HepG2 (cell line): ENCODE results near the gene SYT8. TPM values are rescaled to one million over a fixed set of nuclear protein-coding genes. Genes with fewer than 3 reads are reported as not detected.

Experiments used
- ATAC-seq: fragments of 200-7000 bp; cut with Tn5 transposase; 3 replicates; pipeline ENCODE4 v1.9.1; 2020; ENCODE audit warnings: mild to moderate bottlenecking, moderate library complexity
- BruUV-seq: library from RNA; stranded (reverse); fragments of 400-500 nt; replicated peaks from 2 replicates; lab custom pipeline; 2021; lab: Mats Ljungman, UMichigan
- CTCF ChIA-PET: fragments of 300-600 bp; formaldehyde crosslinking; extraction: SDS; loops from one replicate; lab custom pipeline; 2021; ENCODE audit warnings: low total read pairs, inconsistent platforms, low intra/inter-chr PET ratio; lab: Yijun Ruan, JAX
- POLR2A ChIA-PET: fragments of 350-600 bp; sonication (Branson Sonifier 250); formaldehyde crosslinking; loops from one replicate; lab custom pipeline; 2020; ENCODE audit warnings: antibody characterized with exemption, inconsistent platforms; lab: Yijun Ruan, JAX
- DNase-seq: peaks from one replicate; pipeline ENCODE4 v3.0.0-alpha.2; 2015; ENCODE audit warnings: low spot score
- FAIRE-seq: peaks from 3 replicates; lab custom pipeline; 2011; peaks lifted over from hg19 to GRCh38; lab: Jason Lieb, UNC
- H2AFZ ChIP-seq: one replicate; pipeline ENCODE4 v1.6.1; 2011; ENCODE audit warnings: low read length, inconsistent platforms
- H3K27ac ChIP-seq: fragments of 300-600 bp; 3 replicates; pipeline ENCODE4 v1.8.0; 2011; ENCODE audit warnings: mixed run types, mild to moderate bottlenecking, mixed read lengths, low read length, inconsistent platforms; ENCODE audit not compliant: insufficient read depth; ENCODE audit errors: extremely low read length
- H3K27me3 ChIP-seq, 2 experiments: fragments of 200-600 bp in 1 of 2; 2 replicates in 1 of 2; 3 replicates in 1 of 2; pipeline versions ENCODE4 v1.6.0 to v1.8.0; 2011; ENCODE audit warnings: low read length in 2 of 2, mild to moderate bottlenecking in 2 of 2, moderate library complexity in 2 of 2, inconsistent platforms in 1 of 2; ENCODE audit not compliant: insufficient read depth in 2 of 2, control insufficient read depth in 1 of 2
- H3K36me3 ChIP-seq, 2 experiments: fragments of 200-600 bp in 1 of 2; replicated peaks in 1 of 2; 2 replicates in 1 of 2; 3 replicates in 1 of 2; pipeline versions ENCODE4 v1.5.1 to v1.8.0; 2011; ENCODE audit warnings: low read length in 2 of 2, inconsistent platforms in 1 of 2; ENCODE audit not compliant: insufficient read depth in 2 of 2, control insufficient read depth in 1 of 2
- H3K4me1 ChIP-seq: 2 replicates; pipeline ENCODE4 v1.5.1; 2012; ENCODE audit warnings: low read length, inconsistent platforms; ENCODE audit not compliant: insufficient read depth
- H3K4me2 ChIP-seq: 2 replicates; pipeline ENCODE4 v1.6.0; 2011; ENCODE audit warnings: low read depth, low read length, inconsistent platforms
- H3K4me3 ChIP-seq, 3 experiments: fragments of 200-600 bp in 1 of 3; sonication (generic), shearing (Covaris generic) in 1 of 3; replicated peaks in 1 of 3; 2 replicates each; pipeline ENCODE4 v1.5.1; 2011 to 2016; ENCODE audit warnings: low read length in 3 of 3, inconsistent platforms in 2 of 3, low read depth in 2 of 3, mild to moderate bottlenecking in 2 of 3, control low read depth in 1 of 3, mixed read lengths in 1 of 3; ENCODE audit not compliant: insufficient read depth in 1 of 3
- H3K79me2 ChIP-seq: one replicate; pipeline ENCODE4 v1.6.1; 2011; ENCODE audit warnings: low read length, inconsistent platforms; ENCODE audit not compliant: insufficient read depth
- H3K9ac ChIP-seq: 2 replicates; pipeline ENCODE4 v1.6.0; 2011; ENCODE audit warnings: mild to moderate bottlenecking, low read depth, low read length, inconsistent platforms; ENCODE audit not compliant: insufficient read depth
- H3K9me3 ChIP-seq: 2 replicates; pipeline ENCODE4 v1.5.1; 2012; ENCODE audit warnings: mild to moderate bottlenecking, low read length
- H4K20me1 ChIP-seq: 2 replicates; pipeline ENCODE4 v1.6.0; 2011; ENCODE audit warnings: inconsistent platforms, mild to moderate bottlenecking, low read length, moderate library complexity; ENCODE audit not compliant: insufficient read depth
- ARNT2 ChIP-seq: sonication (generic); formaldehyde crosslinking; IDR thresholded peaks from 2 replicates; pipeline ENCODE4 v1.8.0; 2022; ENCODE audit warnings: mild to moderate bottlenecking, low read depth, missing genetic modification reagents, moderate library complexity
- FOSL2 ChIP-seq: sonication (generic); formaldehyde crosslinking; IDR thresholded peaks from 2 replicates; pipeline ENCODE4 v1.4.0; 2020; ENCODE audit warnings: missing genetic modification reagents
- GABPB1 ChIP-seq: IDR thresholded peaks from 2 replicates; pipeline ENCODE4 v1.6.1; 2016; ENCODE audit warnings: mild to moderate bottlenecking, missing genetic modification reagents, moderate library complexity, missing compliant biosample characterization
- GZF1 ChIP-seq: sonication (generic); formaldehyde crosslinking; IDR thresholded peaks from 2 replicates; pipeline ENCODE4 v1.5.1; 2020; ENCODE audit warnings: mild to moderate bottlenecking, missing genetic modification reagents
- SPEN ChIP-seq: sonication (generic); formaldehyde crosslinking; IDR thresholded peaks from 2 replicates; pipeline ENCODE4 v1.5.1; 2020; ENCODE audit warnings: low read depth, mild to moderate bottlenecking, missing genetic modification reagents
- YY1 ChIP-seq: IDR thresholded peaks from 2 replicates; pipeline ENCODE4 v1.6.1; 2011; ENCODE audit warnings: low read length, low read depth, moderate library complexity, mild to moderate bottlenecking; ENCODE audit not compliant: insufficient read depth, insufficient replicate concordance
- WGBS: methylation state at CpG from one replicate; pipeline ENCODE4 v1.1.6; 2017; ENCODE audit warnings: low lambda C conversion rate; 5-methylcytosine and 5-hydroxymethylcytosine counted together
- in situ Hi-C: cut with HindIII; loops from 2 replicates; pipeline ENCODE4 v1.10.0; 2017; ENCODE audit warnings: low pct_unique_long_range_greater_than_20kb; ENCODE audit not compliant: extremely low pct_ligation_motif_present
- intact Hi-C: fragments of 100-400 bp; cut with micrococcal nuclease; formaldehyde crosslinking; loops from one replicate; pipeline ENCODE4 v1.10.0; 2022; ENCODE audit not compliant: unreplicated experiment
- polyA plus RNA-seq, 8 experiments: library from polyadenylated mRNA; depleted of rRNA in 3 of 8; stranded (reverse) in 7 of 8; unstranded in 1 of 8; fragments of >200 nt; fragmentation: Illumina TruSeq in 4 of 8; extraction: Trizol in 4 of 8; gene quantifications; 2 replicates each; pipeline versions ENCODE4 v1.2.1 to v1.2.3, GENCODE V29; 2011 to 2016; ENCODE audit warnings: low read depth in 4 of 8, missing spikeins in 1 of 8, mixed read lengths in 1 of 8; ENCODE audit not compliant: insufficient read depth in 1 of 8
- total RNA-seq, 5 experiments: library from RNA; depleted of rRNA; stranded (reverse); fragments of >200 nt; fragmentation: Illumina TruSeq; extraction: Trizol; gene quantifications; 2 replicates each; pipeline ENCODE4 v1.2.3, GENCODE V29; 2016; ENCODE audit warnings: low read depth in 1 of 5

Gene SYT8
- total and polyA plus RNA-seq, 2 of the 13 experiments (the other 11 are each of a cell fraction or from before 2014, with no cell fraction given): 0.60 to 2.3 TPM

- TF ChIP-seq GZF1 (CRISPR knock-in tag) (no peak), GABPB1 (CRISPR knock-in tag) (peak; percentile 14; the same call in 1 of the 2 replicates), SPEN (CRISPR knock-in tag) (no peak), FOSL2 (peak; percentile 75)
Measured at GRCh38 chr11:1863352-1864216, 28.8 kb downstream of the SYT8 start (continued).

GRCh38 chr11:1864231-1864630 lies 29.4 kb downstream of the SYT8 start:
- no peak for DNase-seq
- no peak overlapping the region for H3K4me2 ChIP-seq
- H3K4me3 ChIP-seq: no peak overlapping the region
- no peaks in the 10 kb centered on the region for H3K4me1 ChIP-seq
- no peak overlapping the region for H3K27ac ChIP-seq
- intact Hi-C loops (no loop called here), in situ Hi-C loops (no loop called here)
- 34% methylated on average over 18 of the region's 18 CpGs for WGBS
- no peaks in the 10 kb centered on the region for H3K36me3 ChIP-seq
- H3K27me3 ChIP-seq: peaks cover 20 to 62% of the 10 kb centered on the region in 2 experiments
- ATAC-seq: no peak
- H4K20me1 ChIP-seq: no peaks in the 10 kb centered on the region
- H3K9me3 ChIP-seq: no peaks in the 10 kb centered on the region
- no peak overlapping the region for H2AFZ ChIP-seq
- no peaks in the 10 kb centered on the region for H3K79me2 ChIP-seq
- ChIA-PET POLR2A (no interaction called here), CTCF (no interaction called here)
- no peak for TF ChIP-seq ARNT2 (CRISPR knock-in tag)
- TF ChIP-seq YY1: no peak
- FAIRE-seq: no peak
- H3K9ac ChIP-seq: no peak overlapping the region
- no TSS peak for BruUV-seq
